Stimulated activated CD4-positive, alpha-beta T cell treated with anti-CD3 and anti-CD28 coated beads, Interleukin-15, amount 100 ng/mL, for 1 hour (primary cell): ENCODE measurements around the gene TRAF7.
"Not testable (repeated sequence)": the region's sequence is repeated elsewhere in the genome, so short reads cannot be mapped to it uniquely, and the experiment has no call there.

ENCODE experiments used
- DNase-seq, 2 donors: peaks; one replicate each; pipeline ENCODE4 v3.0.0-alpha.2; 2020; ENCODE audit warnings: low read depth in 1 of 2, low spot score in 1 of 2

Gene TRAF7

GRCh38 chr16:2198283-2198682, 42.7 kb downstream of the TRAF7 start:
- DNase-seq = no peak

GRCh38 chr16:2199095-2199494, 43.5 kb downstream of the TRAF7 start:
- no peak for DNase-seq

- no peak for DNase-seq
Measured at GRCh38 chr16:2199621-2200139, 44.1 kb downstream of the TRAF7 start.

- DNase-seq = no peak
Measured at GRCh38 chr16:2200313-2200712, 44.7 kb downstream of the TRAF7 start.

- DNase-seq = not testable (repeated sequence)
Measured at GRCh38 chr16:2203119-2203688, 47.6 kb downstream of the TRAF7 start.

- DNase-seq = no peak
Measured at GRCh38 chr16:2204416-2205103, 49.0 kb downstream of the TRAF7 start.

GRCh38 chr16:2205104-2205966, 49.8 kb downstream of the TRAF7 start, which contains the start of gene MLST8:
Gene MLST8, plus strand, starts transcription at chr16:2205454. Its CDS starts 632 bp downstream, at chr16:2206086.
- peak; percentile 88 to 89 for DNase-seq

GRCh38 chr16:2205967-2206313, 50.4 kb downstream of the TRAF7 start:
- DNase-seq = no peak

GRCh38 chr16:2206420-2206779, 50.8 kb downstream of the TRAF7 start:
- DNase-seq = no peak

GRCh38 chr16:2206780-2207433, 51.3 kb downstream of the TRAF7 start:
- DNase-seq = no peak

- DNase-seq = no peak
Measured at GRCh38 chr16:2207872-2208271, 52.3 kb downstream of the TRAF7 start.

GRCh38 chr16:2208308-2208707, 52.7 kb downstream of the TRAF7 start:
- DNase-seq = no peak

- DNase-seq = no peak
Measured at GRCh38 chr16:2208772-2209171, 53.2 kb downstream of the TRAF7 start.

- no peak for DNase-seq
Measured at GRCh38 chr16:2209258-2210008, 53.9 kb downstream of the TRAF7 start.

- no peak for DNase-seq
Measured at GRCh38 chr16:2210009-2210332, 54.4 kb downstream of the TRAF7 start.

- no peak for DNase-seq
Measured at GRCh38 chr16:2210386-2211365, 55.1 kb downstream of the TRAF7 start, which contains the start of gene BRICD5. Gene BRICD5, minus strand, starts transcription at chr16:2210863. Its CDS starts 30 bp downstream, at chr16:2210833.

GRCh38 chr16:2211923-2212347, 56.4 kb downstream of the TRAF7 start:
- DNase-seq = no peak

- DNase-seq = no peak
Measured at GRCh38 chr16:2212362-2213324, 57.1 kb downstream of the TRAF7 start.
